SK-N-SH (cell line): ENCODE data around the gene ARL3. TPM values are rescaled to one million over a fixed set of nuclear protein-coding genes. Genes with fewer than 3 reads are reported as not detected.

Source experiments
- CTCF ChIA-PET: fragments of 300-600, 350-600 bp; formaldehyde crosslinking; extraction: SDS; loops from one replicate; lab custom pipeline; 2021; lab: Yijun Ruan, JAX
- POLR2A ChIA-PET: fragments of 350-600 bp; sonication (Branson Sonifier 250); formaldehyde crosslinking; extraction: SDS; loops from one replicate; lab custom pipeline; 2020; ENCODE audit warnings: antibody characterized with exemption, inconsistent platforms; lab: Yijun Ruan, JAX
- DNase-seq: peaks from one replicate; pipeline ENCODE4 v3.0.0; 2012
- H2AFZ ChIP-seq: fragments of 200-600 bp; sonication (generic); 2 replicates; pipeline ENCODE4 v1.8.1; 2016; ENCODE audit warnings: antibody characterized with exemption, mild to moderate bottlenecking, low read depth
- H3F3A ChIP-seq: fragments of 200-600 bp; sonication (generic); replicated peaks from 2 replicates; pipeline ENCODE3; 2016; ENCODE audit warnings: antibody characterized with exemption, mild to moderate bottlenecking; ENCODE audit not compliant: insufficient read depth
- H3K27ac ChIP-seq, 2 experiments: fragments of 200-500 bp in 1 of 2; fragments of 200-600 bp in 1 of 2; sonication (Bioruptor generic) in 1 of 2; sonication (generic), shearing (Covaris generic) in 1 of 2; 2 replicates each; pipeline versions ENCODE4 v1.5.1 to v1.6.1; 2014 to 2016; ENCODE audit warnings: low read depth in 2 of 2, inconsistent platforms in 1 of 2, low read length in 1 of 2, mild to moderate bottlenecking in 1 of 2, mixed read lengths in 1 of 2
- H3K27me3 ChIP-seq: fragments of 200-600 bp; sonication (generic), shearing (Covaris generic); 2 replicates; pipeline ENCODE4 v1.6.1; 2016; ENCODE audit warnings: mixed run types; ENCODE audit not compliant: insufficient read depth
- H3K36me3 ChIP-seq, 2 experiments: fragments of 200-500 bp in 1 of 2; fragments of 200-600 bp in 1 of 2; sonication (Bioruptor generic) in 1 of 2; sonication (generic) in 1 of 2; replicated peaks in 1 of 2; 2 replicates each; pipeline versions ENCODE3 to v1.5.1; 2014 to 2016; ENCODE audit warnings: low read length in 1 of 2, mild to moderate bottlenecking in 1 of 2; ENCODE audit not compliant: insufficient read depth in 2 of 2, control insufficient read depth in 1 of 2
- H3K4me1 ChIP-seq, 2 experiments: fragments of 200-500 bp in 1 of 2; fragments of 200-600 bp in 1 of 2; sonication (Bioruptor generic) in 1 of 2; sonication (generic), shearing (Covaris generic) in 1 of 2; 2 replicates each; pipeline versions ENCODE4 v1.5.1 to v1.6.1; 2014 to 2016; ENCODE audit warnings: low read depth in 1 of 2, low read length in 1 of 2, mixed run types in 1 of 2; ENCODE audit not compliant: insufficient read depth in 2 of 2, control insufficient read depth in 1 of 2
- H3K4me2 ChIP-seq: fragments of 200-600 bp; sonication (generic), shearing (Covaris generic); 2 replicates; pipeline ENCODE4 v1.6.1; 2017; ENCODE audit warnings: mixed run types
- H3K4me3 ChIP-seq, 2 experiments: fragments of 200-500 bp in 1 of 2; fragments of 200-600 bp in 1 of 2; sonication (Bioruptor generic) in 1 of 2; sonication (generic), shearing (Covaris generic) in 1 of 2; 2 replicates each; pipeline versions ENCODE4 v1.5.1 to v1.8.1; 2014 to 2016; ENCODE audit warnings: low read depth in 2 of 2, inconsistent platforms in 1 of 2, low read length in 1 of 2, mild to moderate bottlenecking in 1 of 2, mixed read lengths in 1 of 2, moderate library complexity in 1 of 2
- H3K79me2 ChIP-seq: fragments of 200-600 bp; sonication (generic); 2 replicates; pipeline ENCODE4 v1.8.1; 2017; ENCODE audit warnings: mild to moderate bottlenecking; ENCODE audit not compliant: insufficient read depth
- H3K9ac ChIP-seq: fragments of 200-600 bp; sonication (generic); 2 replicates; pipeline ENCODE4 v1.6.1; 2017; ENCODE audit warnings: mixed run types
- H3K9me2 ChIP-seq: fragments of 200-600 bp; sonication (generic); 2 replicates; pipeline ENCODE4 v1.6.1; 2017; ENCODE audit warnings: mixed run types
- H3K9me3 ChIP-seq: fragments of 200-600 bp; sonication (generic); 2 replicates; pipeline ENCODE4 v1.6.1; 2017; ENCODE audit warnings: mixed run types, mild to moderate bottlenecking, moderate library complexity
- H4K20me1 ChIP-seq: fragments of 200-600 bp; sonication (generic); 2 replicates; pipeline ENCODE4 v1.6.1; 2017; ENCODE audit warnings: mild to moderate bottlenecking, mixed run types; ENCODE audit not compliant: insufficient read depth
- EP300 ChIP-seq, 2 experiments: IDR thresholded peaks; 2 replicates each; pipeline versions ENCODE4 v1.4.0 to v1.6.1; 2012; ENCODE audit warnings: borderline replicate concordance in 1 of 2, low read depth in 1 of 2, low read length in 1 of 2
- FOSL2 ChIP-seq: IDR thresholded peaks from 2 replicates; pipeline ENCODE4 v1.4.0; 2012; ENCODE audit warnings: low read depth, mild to moderate bottlenecking, moderate library complexity, borderline replicate concordance
- FOXJ3 ChIP-seq: sonication (generic); formaldehyde crosslinking; IDR thresholded peaks from 2 replicates; pipeline ENCODE4 v1.5.1; 2020; ENCODE audit warnings: mild to moderate bottlenecking, missing genetic modification reagents
- MEF2A ChIP-seq: IDR thresholded peaks from 2 replicates; pipeline ENCODE4 v1.4.0; 2012; ENCODE audit warnings: low read depth, borderline replicate concordance
- NFIC ChIP-seq: IDR thresholded peaks from 2 replicates; pipeline ENCODE4 v1.4.0; 2012; ENCODE audit warnings: borderline replicate concordance
- PBX3 ChIP-seq: IDR thresholded peaks from 2 replicates; pipeline ENCODE4; 2012
- POLR2AphosphoS5 ChIP-seq: IDR thresholded peaks from 2 replicates; pipeline ENCODE4 v1.6.1; 2012; ENCODE audit warnings: low read depth, low read length
- TAF1 ChIP-seq: IDR thresholded peaks from 2 replicates; pipeline ENCODE4 v1.6.1; 2012; ENCODE audit warnings: low read depth, mild to moderate bottlenecking, low read length, moderate library complexity, borderline replicate concordance
- TEAD4 ChIP-seq: IDR thresholded peaks from 2 replicates; pipeline ENCODE4 v1.4.0; 2012; ENCODE audit warnings: mild to moderate bottlenecking, borderline replicate concordance; ENCODE audit not compliant: insufficient read depth
- USF2 ChIP-seq: fragments of 150-350 bp; IDR thresholded peaks from 2 replicates; pipeline ENCODE4 v1.6.1; 2017; ENCODE audit warnings: antibody characterized with exemption, low read length, low read depth, borderline replicate concordance
- WGBS: methylation state at CpG from one replicate; pipeline ENCODE4 v1.1.6; 2017; ENCODE audit warnings: low lambda C conversion rate; 5-methylcytosine and 5-hydroxymethylcytosine counted together
- polyA plus RNA-seq, 3 experiments: library from polyadenylated mRNA; depleted of rRNA; stranded (reverse); fragments of >200 nt; gene quantifications; 2 replicates each; pipeline ENCODE4 v1.2.3, GENCODE V29; 2012

ARL3 gene
- polyA plus RNA-seq, 1 of the 3 experiments (the other 2 are of a cell fraction) = 11.2 TPM

GRCh38 chr10:102752266-102752930 lies 38.2 kb upstream of the ARL3 start:
- Histone ChIP-seq H2AFZ (no peak overlapping the region), H3K4me3 (no peak overlapping the region), H3K36me3 (no peaks in the 10 kb centered on the region), H3K27ac (peak overlapping the region in 1 of 2 experiments; percentile 34; a peak in 2 of 4 replicates), H3K9ac (no peak overlapping the region), H3K9me2 (no peaks in the 10 kb centered on the region), H3K4me2 (0 out of 2 replicates have a peak overlapping the region, but pooled peaks have one; percentile 32), H3K27me3 (no peaks in the 10 kb centered on the region), H3K9me3 (no peaks in the 10 kb centered on the region)
- ChIA-PET POLR2A (no interaction called here), CTCF (interaction anchor here (0.8 to 2.0 kb wide), 9 partner anchors 8 to 151 kb away, joined by 3 to 13 read pairs (median 4); no protein-coding TSS in a partner anchor)
- DNase-seq = no peak
- TF ChIP-seq FOSL2 = peak; percentile 18; the same call in 1 of the 2 replicates
- no peak for TF ChIP-seq MEF2A
- TF ChIP-seq, all 33 proteins: peak for 1
- H4K20me1 ChIP-seq = peaks cover 47% of the 10 kb centered on the region
- peaks cover 12% of the 10 kb centered on the region for H3F3A ChIP-seq
- peaks cover 96% of the 10 kb centered on the region for H3K79me2 ChIP-seq
- WGBS = 92% methylated on average over 9 of the region's 9 CpGs
- H3K4me1 ChIP-seq = peaks cover 2 to 7% of the 10 kb centered on the region in 2 experiments; a peak in 1 of 4 replicates

- peaks cover 63% of the 10 kb centered on the region for H3K79me2 ChIP-seq
- DNase-seq = no peak
- H3K4me2 ChIP-seq = peak overlapping the region; percentile 95
- H4K20me1 ChIP-seq = peaks cover 12% of the 10 kb centered on the region
- WGBS = 87% methylated on average over 4 of the region's 4 CpGs
- H3K9me2 ChIP-seq = no peaks in the 10 kb centered on the region
- no peaks in the 10 kb centered on the region for H3K9me3 ChIP-seq
- POLR2A ChIA-PET = no interaction called here
- H3K4me3 ChIP-seq = peak overlapping the region; percentile 85 to 90
- H3K27ac ChIP-seq = no peak overlapping the region
- H2AFZ ChIP-seq = no peak overlapping the region
- H3K9ac ChIP-seq = peak overlapping the region; percentile 84; the same call in 1 of the 2 replicates
- peaks cover 5 to 9% of the 10 kb centered on the region in 2 experiments; a peak in 1 of 4 replicates for H3K4me1 ChIP-seq
- CTCF ChIA-PET = interaction anchor here (1.0 to 1.1 kb wide), 2 partner anchors 7 to 499 kb away, joined by 3 read pairs; no protein-coding TSS in a partner anchor
- TF ChIP-seq FOXJ3 (CRISPR knock-in tag) (no peak), FOSL2 (no peak), EP300 (IDR thresholded peaks at IDR 0.05; ENCODE audit: borderline replicate concordance in 1 of 2, low read depth in 1 of 2, low read length in 1 of 2) (no peak), POLR2AphosphoS5 (no peak), USF2 (no peak), PBX3 (no peak), TAF1 (no peak), TEAD4 (no peak), MEF2A (no peak), NFIC (no peak)
- H3K36me3 ChIP-seq = no peaks in the 10 kb centered on the region
- H3F3A ChIP-seq = peaks cover 7% of the 10 kb centered on the region
- H3K27me3 ChIP-seq = no peaks in the 10 kb centered on the region
These were observed 31.0 kb upstream of the ARL3 start for GRCh38 chr10:102745157-102745556.
